ENCODE measurements around the gene PHKG1.

DNA sequence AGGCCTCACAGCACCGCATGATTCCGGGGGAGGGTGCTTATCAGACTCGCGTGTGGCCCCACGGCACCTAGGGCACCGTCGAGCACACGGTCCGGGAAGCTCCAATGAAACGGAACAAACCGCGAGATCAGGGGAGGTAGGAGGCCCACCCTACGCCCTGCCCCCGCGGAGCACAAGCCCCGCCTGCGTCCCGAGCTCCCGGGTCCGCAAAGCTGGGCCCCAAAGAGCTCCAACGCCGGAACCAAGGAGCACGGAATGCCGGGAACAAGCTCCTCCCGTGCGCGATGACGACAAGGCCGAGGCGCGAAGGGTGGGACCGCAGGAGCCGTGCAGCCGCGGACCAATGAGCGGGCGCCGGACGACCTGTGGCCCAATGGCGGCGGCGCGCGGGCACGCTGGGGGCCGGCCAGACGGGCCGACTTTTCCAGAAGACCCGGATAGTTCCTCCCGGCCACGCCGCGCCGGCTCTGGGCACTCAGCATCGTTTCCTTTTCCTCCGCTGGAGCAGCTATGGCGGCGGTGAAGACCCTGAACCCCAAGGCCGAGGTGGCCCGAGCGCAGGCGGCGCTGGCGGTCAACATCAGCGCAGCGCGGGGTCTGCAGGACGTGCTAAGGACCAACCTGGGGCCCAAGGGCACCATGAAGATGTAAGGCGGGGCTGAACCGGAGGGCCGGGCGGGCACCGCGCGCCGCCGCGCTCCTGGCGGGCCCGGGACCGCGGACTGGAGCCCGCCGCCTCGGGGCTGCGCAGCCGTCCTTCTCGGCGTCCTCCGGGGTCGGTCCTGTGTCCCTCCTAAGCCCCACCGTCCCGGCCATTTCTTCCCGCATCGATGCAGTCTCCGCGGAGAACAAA is 41.2 kb downstream of the PHKG1 start, which contains the start of the genes CCT6A and PSPH:
- TF ChIP-seq POLR2A (IDR thresholded peaks at IDR 0.05; ENCODE audit: low read length), result peak; percentile 96
- TF ChIP-seq BHLHE40 (IDR thresholded peaks at IDR 0.05; ENCODE audit: low read depth, low read length), result 0 out of 2 replicates have a peak, but pooled peaks have one; percentile 14
- TF ChIP-seq MAX (IDR thresholded peaks at IDR 0.05), result peak; percentile 87
- no peak for TF ChIP-seq CTCF (IDR thresholded peaks at IDR 0.05)
- TF ChIP-seq, protein P1, sequence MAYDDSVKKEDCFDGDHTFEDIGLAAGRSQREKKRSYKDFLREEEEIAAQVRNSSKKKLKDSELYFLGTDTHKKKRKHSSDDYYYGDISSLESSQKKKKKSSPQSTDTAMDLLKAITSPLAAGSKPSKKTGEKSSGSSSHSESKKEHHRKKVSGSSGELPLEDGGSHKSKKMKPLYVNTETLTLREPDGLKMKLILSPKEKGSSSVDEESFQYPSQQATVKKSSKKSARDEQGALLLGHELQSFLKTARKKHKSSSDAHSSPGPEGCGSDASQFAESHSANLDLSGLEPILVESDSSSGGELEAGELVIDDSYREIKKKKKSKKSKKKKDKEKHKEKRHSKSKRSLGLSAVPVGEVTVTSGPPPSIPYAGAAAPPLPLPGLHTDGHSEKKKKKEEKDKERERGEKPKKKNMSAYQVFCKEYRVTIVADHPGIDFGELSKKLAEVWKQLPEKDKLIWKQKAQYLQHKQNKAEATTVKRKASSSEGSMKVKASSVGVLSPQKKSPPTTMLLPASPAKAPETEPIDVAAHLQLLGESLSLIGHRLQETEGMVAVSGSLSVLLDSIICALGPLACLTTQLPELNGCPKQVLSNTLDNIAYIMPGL (CRISPR knock-in tag; IDR thresholded peaks at IDR 0.05; ENCODE audit: borderline replicate concordance), result no peak
- no peak for TF ChIP-seq CEBPB (IDR thresholded peaks at IDR 0.05)
- TF ChIP-seq RARB (CRISPR knock-in tag; IDR thresholded peaks at IDR 0.05), result no peak
- TF ChIP-seq REST (IDR thresholded peaks at IDR 0.05), result peak; percentile 47
- no peak for TF ChIP-seq PBX3 (IDR thresholded peaks at IDR 0.05)
- TF ChIP-seq NFE2L2 (conservative IDR thresholded peaks at IDR 0.05; ENCODE audit: low read length), result no peak
- TF ChIP-seq EP300 (IDR thresholded peaks at IDR 0.05), result no peak

Data from A549 (cell line).